ENCODE measurements around the gene RUFY1. TPM values are rescaled to one million over a fixed set of nuclear protein-coding genes. Genes with fewer than 3 reads are reported as not detected.

The RUFY1 gene
- total RNA-seq, 1 experiment from 2014 or later, result 41.4 TPM

DNA sequence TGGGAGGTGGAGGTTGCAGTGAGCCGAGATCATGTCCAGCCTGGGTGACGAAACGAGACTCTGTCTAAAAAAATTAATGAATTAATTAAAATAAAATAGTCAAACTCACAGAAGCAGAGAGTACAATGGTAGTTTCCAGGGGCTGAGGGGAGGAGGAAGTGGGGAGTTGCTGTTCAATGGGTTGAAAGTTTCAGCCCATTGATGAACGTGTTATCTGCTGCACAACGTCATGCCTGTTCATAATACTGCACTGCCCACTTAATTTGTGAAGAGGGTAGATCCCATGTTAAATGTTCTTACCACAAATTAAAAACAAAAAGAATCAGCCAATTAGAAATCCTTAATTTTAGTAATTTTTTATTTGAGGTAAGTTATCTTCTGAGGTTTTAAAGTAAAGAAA is 16.4 kb upstream of the RUFY1 start:
- no peaks in the 10 kb centered on the region for H3K4me1 ChIP-seq (ENCODE audit: insufficient read depth, low read length, poor library complexity, severe bottlenecking)
- intact Hi-C loops (cut with micrococcal nuclease; ENCODE audit: unreplicated experiment), result no loop called here
- BruUV-seq (replicated peaks), result no TSS peak
- H3K36me3 ChIP-seq (ENCODE audit: insufficient read depth, low read length, poor library complexity, severe bottlenecking), result no peaks in the 10 kb centered on the region
- no peak overlapping the region for H3K27ac ChIP-seq (ENCODE audit: low read depth, low read length, poor library complexity, severe bottlenecking)
- TF ChIP-seq, protein P1, sequence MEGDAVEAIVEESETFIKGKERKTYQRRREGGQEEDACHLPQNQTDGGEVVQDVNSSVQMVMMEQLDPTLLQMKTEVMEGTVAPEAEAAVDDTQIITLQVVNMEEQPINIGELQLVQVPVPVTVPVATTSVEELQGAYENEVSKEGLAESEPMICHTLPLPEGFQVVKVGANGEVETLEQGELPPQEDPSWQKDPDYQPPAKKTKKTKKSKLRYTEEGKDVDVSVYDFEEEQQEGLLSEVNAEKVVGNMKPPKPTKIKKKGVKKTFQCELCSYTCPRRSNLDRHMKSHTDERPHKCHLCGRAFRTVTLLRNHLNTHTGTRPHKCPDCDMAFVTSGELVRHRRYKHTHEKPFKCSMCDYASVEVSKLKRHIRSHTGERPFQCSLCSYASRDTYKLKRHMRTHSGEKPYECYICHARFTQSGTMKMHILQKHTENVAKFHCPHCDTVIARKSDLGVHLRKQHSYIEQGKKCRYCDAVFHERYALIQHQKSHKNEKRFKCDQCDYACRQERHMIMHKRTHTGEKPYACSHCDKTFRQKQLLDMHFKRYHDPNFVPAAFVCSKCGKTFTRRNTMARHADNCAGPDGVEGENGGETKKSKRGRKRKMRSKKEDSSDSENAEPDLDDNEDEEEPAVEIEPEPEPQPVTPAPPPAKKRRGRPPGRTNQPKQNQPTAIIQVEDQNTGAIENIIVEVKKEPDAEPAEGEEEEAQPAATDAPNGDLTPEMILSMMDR (conservative IDR thresholded peaks at IDR 0.05; ENCODE audit: low read depth, low read length), result no peak
- TF ChIP-seq EZH2 (IDR thresholded peaks at IDR 0.05; ENCODE audit: borderline replicate concordance, low read depth, low read length, poor library complexity, severe bottlenecking), result no peak
- no peaks in the 10 kb centered on the region for H3K9me3 ChIP-seq (ENCODE audit: low read depth, low read length, poor library complexity, severe bottlenecking)
- POLR2A ChIA-PET (ENCODE audit: low non-redundant PET), result no interaction called here
- no peaks in the 10 kb centered on the region for H3K27me3 ChIP-seq (replicated peaks; ENCODE audit: insufficient read depth, low read depth, low read length, poor library complexity)
- DNase-seq (ENCODE audit: low spot score), result no peak
- CTCF ChIA-PET, result no interaction called here
- H3K4me3 ChIP-seq (ENCODE audit: low read depth, low read length, poor library complexity, severe bottlenecking), result no peak overlapping the region

DNA sequence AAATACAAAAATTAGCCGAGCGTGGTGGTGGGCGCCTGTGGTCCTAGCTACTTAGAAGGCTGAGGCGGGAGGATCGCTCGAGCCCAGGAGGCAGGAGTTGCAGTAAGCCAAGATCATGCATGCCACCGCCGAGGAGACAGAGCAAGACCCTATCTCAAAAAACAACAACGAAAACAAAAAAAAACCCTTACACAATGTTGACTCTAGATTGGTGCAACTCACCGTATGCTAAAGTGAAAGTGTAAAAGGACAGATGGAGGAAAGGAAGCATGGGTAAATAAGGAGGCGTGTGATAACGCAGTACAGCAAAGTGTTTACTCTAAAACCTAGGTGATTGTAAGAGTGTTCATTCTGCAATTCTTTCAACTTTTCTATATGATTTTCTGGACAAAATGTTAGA is 15.9 kb upstream of the RUFY1 start:
- intact Hi-C loops (cut with micrococcal nuclease; ENCODE audit: unreplicated experiment), result no loop called here
- ChIA-PET POLR2A (ENCODE audit: low non-redundant PET) (no interaction called here), CTCF (no interaction called here)
- no peaks in the 10 kb centered on the region for H3K9me3 ChIP-seq (ENCODE audit: low read depth, low read length, poor library complexity, severe bottlenecking)
- no peak for TF ChIP-seq EZH2 (IDR thresholded peaks at IDR 0.05; ENCODE audit: borderline replicate concordance, low read depth, low read length, poor library complexity, severe bottlenecking)
- TF ChIP-seq, protein P1 (conservative IDR thresholded peaks at IDR 0.05; ENCODE audit: low read depth, low read length), result no peak
- H3K36me3 ChIP-seq (ENCODE audit: insufficient read depth, low read length, poor library complexity, severe bottlenecking), result no peaks in the 10 kb centered on the region
- DNase-seq (ENCODE audit: low spot score), result no peak
- no peak overlapping the region for H3K4me3 ChIP-seq (ENCODE audit: low read depth, low read length, poor library complexity, severe bottlenecking)
- no peaks in the 10 kb centered on the region for H3K4me1 ChIP-seq (ENCODE audit: insufficient read depth, low read length, poor library complexity, severe bottlenecking)
- H3K27ac ChIP-seq (ENCODE audit: low read depth, low read length, poor library complexity, severe bottlenecking), result no peak overlapping the region
- no TSS peak for BruUV-seq (replicated peaks)
- no peaks in the 10 kb centered on the region for H3K27me3 ChIP-seq (replicated peaks; ENCODE audit: insufficient read depth, low read depth, low read length, poor library complexity)

DNA sequence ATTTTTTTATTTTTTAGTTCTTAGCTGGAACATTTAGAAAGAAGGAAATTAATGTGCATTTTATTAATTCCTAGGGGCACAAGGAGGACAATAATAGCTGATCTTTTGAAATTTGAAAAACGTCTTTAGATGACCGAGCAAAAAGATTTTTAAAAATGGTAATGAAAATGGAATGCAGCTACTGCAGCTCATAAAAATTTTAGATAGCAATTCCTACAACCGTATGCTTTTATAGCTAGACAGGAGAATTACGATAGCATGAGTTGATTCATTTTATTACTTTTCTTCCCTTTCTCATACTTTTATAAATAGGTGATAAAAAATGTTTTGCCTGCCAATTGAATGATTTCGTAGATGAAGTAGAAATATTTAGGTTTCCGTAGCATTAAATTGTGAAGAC is 13.7 kb upstream of the RUFY1 start:
- Histone ChIP-seq H3K4me3 (ENCODE audit: low read depth, low read length, poor library complexity, severe bottlenecking) (no peak overlapping the region), H3K27ac (ENCODE audit: low read depth, low read length, poor library complexity, severe bottlenecking) (no peak overlapping the region), H3K9me3 (ENCODE audit: low read depth, low read length, poor library complexity, severe bottlenecking) (no peaks in the 10 kb centered on the region), H3K4me1 (ENCODE audit: insufficient read depth, low read length, poor library complexity, severe bottlenecking) (no peaks in the 10 kb centered on the region), H3K27me3 (replicated peaks; ENCODE audit: insufficient read depth, low read depth, low read length, poor library complexity) (no peaks in the 10 kb centered on the region), H3K36me3 (ENCODE audit: insufficient read depth, low read length, poor library complexity, severe bottlenecking) (no peaks in the 10 kb centered on the region)
- BruUV-seq (replicated peaks), result no TSS peak
- TF ChIP-seq, protein P1 (conservative IDR thresholded peaks at IDR 0.05; ENCODE audit: low read depth, low read length), result no peak
- no peak for TF ChIP-seq EZH2 (IDR thresholded peaks at IDR 0.05; ENCODE audit: borderline replicate concordance, low read depth, low read length, poor library complexity, severe bottlenecking)
- DNase-seq (ENCODE audit: low spot score), result no peak
- intact Hi-C loops (cut with micrococcal nuclease; ENCODE audit: unreplicated experiment), result no loop called here
- ChIA-PET POLR2A (ENCODE audit: low non-redundant PET) (no interaction called here), CTCF (no interaction called here)

Data from A673 (cell line).